NCI-H1092 treated with DMSO at 0.1 percent for 48 hours (cell line): ENCODE results near the gene APBB2.
"Not testable (repeated sequence)": the region's sequence is repeated elsewhere in the genome, so short reads cannot be mapped to it uniquely, and the experiment has no call there.

Experiments
- DNase-seq: peaks from one replicate; lab custom pipeline; 2025; lab: John Stamatoyannopoulos, UW

APBB2 gene

DNA sequence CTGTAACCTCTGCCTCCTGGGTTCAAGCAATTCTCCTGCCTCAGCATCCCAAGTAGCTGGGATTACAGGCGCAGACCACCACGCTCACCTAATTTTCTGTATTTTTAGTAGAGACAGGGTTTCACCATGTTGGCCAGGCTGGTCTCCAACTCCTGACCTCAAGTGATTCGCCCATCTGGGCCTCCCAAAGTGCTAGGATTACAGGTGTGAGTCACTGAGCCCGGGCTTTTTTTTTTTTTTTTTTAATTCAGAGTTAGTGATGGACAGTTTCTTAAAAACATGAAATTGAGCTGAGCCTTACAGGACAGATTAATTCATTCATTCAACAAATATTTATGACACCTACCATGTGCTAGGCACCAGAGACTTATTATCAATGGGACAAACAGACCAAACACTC lies 313.8 kb downstream of the APBB2 start:
- not testable (repeated sequence) for DNase-seq

DNA sequence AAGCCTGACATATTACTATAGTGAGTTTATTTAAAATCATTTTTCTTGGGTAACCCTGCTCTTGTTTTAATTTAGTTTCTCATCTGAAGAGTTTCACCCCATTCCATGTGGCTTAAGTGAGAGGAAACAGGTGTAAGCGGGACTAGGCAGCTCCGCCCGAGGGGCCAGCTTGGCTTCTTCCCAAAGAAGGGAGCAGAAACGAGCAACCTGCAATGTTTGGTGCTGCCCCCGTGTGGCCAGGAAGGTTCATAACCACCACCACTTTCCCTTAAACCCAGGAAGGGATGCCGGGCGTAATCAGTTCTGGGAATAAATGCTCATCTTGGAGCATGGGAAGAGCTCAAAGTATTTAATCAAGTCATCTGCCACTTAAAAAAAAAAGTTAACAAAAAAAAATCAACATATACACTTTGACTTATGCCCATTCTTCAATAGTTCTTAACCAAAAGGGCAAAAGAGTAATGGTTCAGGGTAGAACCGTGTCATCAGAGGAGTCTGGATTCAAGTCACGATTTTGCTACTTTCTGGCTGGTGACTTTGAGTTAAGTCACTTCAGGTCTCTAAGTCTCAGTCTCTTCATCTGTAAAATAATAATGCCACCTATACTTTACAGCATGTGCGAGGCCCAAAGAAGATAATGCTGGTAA lies 316.7 kb downstream of the APBB2 start:
- peak; percentile 80 for DNase-seq

DNA sequence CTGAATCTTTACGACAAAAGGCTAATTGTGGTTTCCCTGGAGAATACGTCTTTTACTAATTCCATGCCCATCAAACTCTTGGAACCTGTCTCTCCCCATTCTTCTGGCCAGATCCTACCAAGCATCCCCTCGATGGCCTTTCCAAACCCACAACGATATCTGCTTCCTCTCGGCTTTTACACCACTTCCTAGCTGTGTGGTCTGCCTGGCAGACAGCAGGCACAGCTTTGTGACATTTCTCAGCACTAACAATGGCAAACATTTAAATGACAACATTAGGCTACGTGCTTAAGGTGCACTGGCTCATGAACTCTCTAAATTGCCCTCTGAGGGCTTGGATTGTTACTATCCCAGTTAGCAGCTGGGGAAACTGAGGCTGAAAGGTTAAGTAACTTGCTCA lies 323.6 kb downstream of the APBB2 start:
- no peak for DNase-seq

DNA sequence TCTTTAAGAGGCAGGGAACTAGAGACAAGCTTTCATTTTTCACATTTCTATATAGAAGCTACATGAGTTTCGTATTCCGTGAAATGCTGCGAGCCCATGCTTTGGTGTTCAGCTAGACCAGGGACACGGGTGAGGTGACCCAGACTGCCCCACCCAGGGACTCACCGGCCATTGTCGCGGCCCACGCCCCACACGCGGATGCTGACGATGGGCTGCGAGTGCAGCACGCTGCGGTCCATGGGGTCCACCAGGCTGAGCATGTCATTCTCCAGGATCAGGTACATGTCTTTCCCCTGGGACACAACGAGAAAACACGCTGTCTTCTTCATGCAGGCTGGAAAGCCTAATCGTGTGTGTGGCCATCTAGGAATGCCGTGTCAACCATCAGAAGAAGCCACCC lies 324.1 kb downstream of the APBB2 start:
- no peak for DNase-seq

DNA sequence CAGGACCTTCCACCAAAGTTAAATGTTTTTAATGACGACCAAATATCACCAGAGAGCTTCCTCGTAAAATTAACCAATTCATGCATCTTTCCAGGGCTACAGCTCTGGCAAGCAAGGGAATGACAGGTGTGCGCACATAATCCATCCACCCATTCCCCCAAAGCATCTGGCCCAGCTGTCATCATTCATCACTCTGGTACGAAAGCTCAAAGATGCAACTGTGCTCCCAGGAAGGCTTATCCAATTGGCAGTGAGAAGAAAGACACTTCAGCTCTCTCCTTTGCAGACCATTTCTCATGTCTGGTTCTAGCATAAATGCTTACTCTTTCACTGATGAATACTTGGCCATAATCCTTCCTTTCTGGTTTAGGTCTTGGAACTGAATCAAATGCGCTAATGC lies 325.4 kb downstream of the APBB2 start:
- DNase-seq, result no peak

DNA sequence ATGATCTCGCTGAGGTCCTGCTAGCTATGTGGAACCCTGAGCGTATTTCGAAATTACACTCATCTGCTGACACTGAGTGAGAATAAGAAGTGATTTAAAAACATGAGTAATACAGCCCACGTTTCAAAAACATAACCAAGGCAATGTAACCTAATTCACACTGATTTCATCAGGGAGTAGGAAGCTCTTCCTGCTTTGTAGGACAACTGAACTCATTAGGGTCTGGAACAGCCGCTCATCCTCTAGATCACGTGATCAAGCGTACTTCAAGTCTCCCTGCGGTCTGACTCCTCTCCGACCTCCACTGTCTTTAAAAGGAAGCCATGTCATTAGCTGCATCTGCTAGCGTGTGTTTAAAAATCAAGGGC lies 326.6 kb downstream of the APBB2 start:
- no peak for DNase-seq

DNA sequence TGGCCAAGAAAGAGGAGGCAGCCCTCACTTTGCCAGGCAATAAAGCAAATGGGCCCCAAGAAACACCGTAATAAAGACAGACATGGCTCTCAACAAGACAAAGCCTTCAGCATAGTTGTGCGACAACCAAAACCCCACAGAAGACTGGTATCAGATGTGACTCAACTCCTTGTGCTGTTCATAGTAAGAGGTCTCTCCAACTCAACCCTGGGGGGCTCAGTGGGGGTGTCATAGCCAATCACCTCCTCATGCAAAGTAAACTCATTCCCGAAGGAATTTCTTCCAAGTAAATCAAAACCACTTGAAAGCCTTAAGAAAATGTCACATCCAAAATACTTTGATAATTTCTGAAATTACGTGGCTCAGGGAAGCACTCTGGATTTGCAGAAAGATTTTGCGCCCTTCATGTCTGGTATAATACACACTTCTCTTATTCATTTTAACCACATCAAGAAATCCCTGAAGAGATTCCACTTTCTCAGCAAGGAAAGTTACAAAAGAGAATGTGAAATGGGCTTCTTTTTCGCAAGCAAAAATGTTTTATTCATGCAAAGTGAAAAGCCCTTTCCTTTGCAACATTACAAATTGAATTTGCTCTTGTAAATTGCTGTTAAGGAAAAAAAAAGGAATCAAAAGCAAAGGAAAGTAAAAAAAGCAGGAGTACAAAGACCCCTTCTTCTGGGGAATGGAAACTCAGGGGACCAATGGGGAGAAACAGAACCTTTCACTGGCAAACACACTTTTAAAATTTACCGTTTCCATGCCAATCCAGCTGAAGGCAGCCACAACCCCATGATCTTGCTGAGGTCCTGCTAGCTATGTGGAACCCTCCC lies 327.2 kb downstream of the APBB2 start:
- DNase-seq, result no peak

DNA sequence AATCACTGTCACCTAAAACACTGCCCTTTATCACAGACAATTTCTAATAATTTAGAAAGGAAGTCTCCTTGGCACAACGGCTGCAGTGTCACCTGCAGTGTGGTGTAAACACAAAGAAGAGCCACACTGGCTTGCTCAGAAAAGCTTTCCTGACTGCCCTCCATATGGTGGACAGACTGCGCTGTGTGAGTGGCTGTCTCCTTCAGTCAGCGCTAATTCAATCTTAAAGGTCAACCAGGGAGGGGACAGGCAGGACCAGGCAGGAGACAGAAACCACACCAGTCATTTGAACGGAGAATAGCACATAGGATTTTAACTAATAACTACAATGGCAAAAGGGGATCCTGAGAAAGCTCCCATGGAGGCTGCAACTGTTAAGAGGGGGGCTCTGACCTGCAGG lies 332.5 kb downstream of the APBB2 start:
- no peak for DNase-seq

DNA sequence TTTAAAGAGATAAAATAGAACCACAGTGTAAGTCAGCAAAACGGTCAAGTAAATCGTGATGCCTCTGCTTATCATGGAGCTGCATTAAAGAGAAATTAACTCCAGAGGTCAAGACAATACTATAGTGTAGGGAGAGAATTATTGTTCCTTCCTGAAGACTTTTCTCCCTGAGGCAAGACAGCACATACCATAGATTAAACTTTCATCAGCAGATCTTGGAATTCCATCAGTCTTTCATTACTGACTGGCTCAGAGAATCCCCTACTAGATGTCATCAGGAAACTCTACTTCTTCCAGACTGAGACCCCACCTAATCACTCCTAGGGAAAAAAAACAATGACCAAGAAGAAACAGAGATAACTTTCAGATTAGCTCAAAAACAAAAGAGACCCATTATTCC lies 333.2 kb downstream of the APBB2 start:
- DNase-seq, result no peak

DNA sequence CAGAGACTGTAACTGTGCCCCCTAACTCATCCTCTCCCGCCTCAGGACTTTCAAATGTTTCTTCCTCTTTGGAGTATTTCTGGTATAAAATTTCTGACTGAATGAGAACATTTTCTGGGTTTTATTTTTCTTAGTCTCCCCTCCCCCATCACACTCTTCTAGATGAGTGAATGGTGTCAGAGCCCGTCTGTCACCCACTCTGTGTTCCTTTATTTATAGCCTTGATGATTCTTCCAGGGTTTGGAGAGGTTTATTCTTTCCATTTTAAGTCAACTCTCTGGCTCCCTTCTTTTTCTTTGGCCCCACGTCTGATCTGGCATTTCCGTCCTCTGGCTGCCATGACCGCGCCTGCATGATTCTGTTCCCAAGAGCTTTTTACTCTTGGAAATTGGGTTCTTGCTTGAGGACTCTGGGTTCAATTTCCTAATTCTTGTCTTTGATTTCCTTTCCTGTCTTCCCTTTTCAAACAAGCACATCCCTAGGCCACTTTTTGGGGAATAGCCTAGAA lies 335.7 kb downstream of the APBB2 start:
- no peak for DNase-seq

DNA sequence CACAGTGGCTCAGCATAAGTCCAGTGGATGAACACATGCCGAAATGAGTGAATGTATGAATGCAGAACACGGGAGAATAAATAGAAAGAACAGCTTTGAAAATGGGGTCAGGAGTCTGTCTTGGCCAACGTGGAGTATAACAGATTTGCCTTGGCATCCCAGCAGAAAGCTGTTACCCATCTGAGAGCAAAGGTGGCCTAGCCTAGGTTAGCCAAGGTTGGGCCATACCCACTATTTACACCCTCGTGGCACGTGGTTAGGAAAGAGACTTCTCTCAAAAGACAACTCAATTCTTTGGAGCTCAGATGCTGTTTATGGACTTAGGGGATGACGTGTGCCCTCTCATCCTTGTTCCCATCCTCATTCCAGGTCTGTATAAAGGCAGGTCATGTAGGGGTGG lies 337.3 kb downstream of the APBB2 start:
- DNase-seq, result no peak

DNA sequence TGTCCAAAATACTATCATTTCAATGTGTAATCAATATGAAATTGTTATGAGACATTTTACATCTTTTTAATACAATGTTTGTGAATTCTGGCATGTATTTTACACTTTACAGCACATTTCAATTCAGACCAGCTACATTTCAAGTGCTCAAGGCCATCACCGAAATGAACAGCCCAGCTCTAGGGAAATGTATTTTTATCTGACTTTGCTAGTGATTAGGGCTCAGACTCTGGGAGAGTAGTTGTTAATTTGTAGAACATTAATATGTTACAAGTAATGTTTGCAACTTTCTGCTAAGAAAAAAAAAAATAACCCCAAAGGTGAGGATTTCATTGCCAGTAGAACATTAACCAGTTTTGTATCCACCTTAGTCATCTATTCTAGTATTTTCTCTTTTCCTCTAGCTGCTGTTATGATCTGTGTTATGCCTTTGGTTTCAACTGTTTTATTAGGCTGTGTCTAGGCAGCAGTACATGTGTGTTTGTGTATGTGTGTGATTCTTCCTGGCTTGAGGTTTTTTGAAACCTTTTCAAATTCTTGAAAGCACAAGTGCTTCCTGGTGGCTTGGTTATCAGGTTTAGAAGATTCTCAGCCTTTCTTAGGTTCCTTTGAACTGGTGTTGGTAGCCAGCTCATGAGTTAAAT lies 338.7 kb downstream of the APBB2 start:
- DNase-seq, result no peak

DNA sequence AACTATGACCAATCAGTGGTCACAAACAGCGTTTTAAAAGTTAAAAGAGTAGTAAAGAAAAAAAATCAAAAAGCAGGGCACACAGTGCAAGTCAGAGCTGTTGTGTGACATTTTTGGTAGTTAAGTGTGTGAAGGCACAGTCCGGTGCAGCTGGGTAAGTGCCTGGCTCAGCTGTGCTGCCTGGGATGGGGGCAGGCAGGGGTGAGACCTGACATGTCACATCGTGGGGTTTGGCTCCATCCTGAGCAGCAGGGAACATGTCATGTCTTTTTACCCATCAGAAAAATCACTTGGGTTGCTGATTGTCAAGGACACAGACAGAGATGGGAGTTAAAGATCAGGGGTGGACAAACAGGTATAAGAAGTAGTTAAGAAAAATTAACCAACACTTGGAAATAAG lies 339.4 kb downstream of the APBB2 start:
- no peak for DNase-seq

DNA sequence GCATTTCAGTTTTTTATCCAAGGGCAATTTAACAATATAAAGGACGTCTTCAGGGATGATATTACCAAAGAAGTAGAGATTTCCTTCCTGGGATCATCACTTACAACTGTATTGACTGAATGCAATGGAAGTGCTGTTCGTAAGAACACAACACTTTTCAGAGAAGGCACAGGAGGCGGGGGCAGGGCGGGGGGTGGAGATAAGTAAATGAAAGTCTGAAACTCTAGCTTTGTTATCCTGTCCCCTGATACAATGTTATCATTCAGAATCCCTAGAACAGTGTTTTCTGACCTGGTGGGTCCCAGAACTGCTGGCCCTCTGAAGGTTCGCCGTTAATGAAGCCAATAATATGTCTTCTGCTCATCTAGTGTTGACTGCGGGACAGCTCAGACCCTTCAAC lies 340.0 kb downstream of the APBB2 start:
- DNase-seq, result no peak

DNA sequence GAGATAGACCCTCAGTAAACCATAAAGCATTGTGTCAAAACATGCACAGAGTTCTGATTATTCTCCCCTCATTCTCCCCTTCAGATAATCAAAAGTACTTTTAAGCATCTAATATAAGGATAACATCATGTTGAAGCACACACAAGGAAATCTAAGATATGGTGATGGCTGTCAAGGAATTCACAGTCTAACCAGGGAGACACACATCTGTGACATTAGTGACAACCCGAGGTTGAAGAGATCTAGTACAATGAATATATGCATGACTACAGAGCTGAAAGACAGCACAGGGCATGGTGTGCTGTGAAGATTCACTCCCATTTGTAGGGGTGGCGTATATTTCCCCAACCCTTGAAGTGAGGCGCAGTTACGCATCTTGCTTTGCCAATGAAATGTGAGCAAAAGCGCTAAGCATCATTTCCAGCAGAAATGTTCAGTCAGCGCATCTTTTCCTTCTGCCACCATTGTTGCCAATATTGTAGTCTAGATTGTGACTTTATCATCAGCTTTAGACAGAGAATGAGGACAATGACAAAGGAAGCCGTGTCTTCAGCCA lies 342.6 kb downstream of the APBB2 start:
- no peak for DNase-seq

DNA sequence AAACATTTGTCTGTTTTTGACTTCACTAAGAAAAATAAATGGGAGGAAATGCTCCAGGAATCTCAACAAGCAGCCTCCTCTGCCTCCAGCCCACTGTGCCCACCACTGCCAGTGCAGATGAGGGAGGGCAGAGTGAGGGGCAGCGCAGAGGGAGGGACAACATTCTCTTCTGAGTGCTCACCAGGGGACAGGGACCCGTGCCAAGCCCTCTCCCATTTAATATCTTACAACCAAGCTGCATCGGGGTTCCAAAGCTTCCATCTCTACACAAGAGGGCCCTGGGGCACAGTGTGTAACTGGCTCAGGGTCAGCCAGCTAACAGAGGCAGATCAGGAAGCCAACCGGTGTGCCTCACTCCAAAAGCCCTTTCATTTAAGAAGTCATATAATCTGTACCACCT lies 344.2 kb downstream of the APBB2 start:
- DNase-seq, result peak; percentile 67

DNA sequence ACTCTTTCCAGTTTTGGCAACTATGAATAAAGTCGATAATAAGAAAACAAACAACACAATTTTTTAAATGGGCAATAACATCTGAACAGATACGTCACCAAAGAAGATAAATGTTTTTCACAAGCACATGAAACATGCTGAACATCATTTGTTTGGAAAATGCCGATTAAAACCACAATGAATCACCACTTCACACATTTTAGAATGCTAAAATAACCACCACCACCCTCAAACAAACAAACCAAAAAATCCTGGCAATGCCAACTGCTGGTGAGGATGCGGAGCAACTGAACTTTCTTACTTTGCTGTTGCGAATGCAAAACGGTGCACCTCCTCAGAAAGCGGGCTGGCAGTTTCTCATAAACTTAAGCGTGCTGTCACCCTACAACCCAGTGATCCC lies 348.6 kb downstream of the APBB2 start:
- no peak for DNase-seq

DNA sequence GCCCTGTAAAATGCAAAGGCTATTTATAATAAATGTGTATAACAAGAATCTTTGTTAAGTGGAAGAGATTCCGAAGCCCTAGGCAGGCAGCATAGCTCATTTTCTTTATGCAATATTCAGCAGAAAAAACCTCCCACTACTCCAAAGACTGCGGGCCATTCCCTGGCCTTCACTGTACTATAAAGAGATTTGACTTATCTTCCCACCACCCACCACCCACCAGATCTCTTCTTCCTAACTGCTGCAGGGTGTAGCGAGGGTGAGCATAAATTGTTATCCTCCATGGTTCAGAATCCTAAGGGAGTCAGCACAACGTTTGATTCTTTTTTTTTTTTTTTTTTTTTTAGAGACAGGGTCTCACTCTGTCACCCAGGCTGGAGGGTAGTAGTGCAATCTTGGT lies 349.8 kb downstream of the APBB2 start:
- no peak for DNase-seq

DNA sequence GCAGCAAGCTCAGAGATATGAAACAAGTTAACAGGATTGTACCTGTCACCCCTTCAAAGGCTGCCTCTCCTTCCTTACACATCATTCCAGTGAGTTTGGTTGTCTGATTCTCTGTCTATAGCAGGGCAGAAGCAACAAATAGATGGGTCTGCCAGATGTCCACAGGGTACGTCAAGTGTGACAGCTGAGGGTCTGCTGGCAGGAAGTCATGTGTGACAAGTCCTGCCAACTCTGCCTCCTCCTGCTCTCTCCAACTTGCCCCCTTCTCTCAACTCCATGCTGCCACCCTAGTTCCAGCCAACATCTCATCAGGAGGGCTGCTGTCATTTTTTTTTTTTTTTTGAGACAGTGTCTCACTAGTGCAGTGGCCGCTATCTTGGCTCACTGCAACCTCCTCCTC lies 355.4 kb downstream of the APBB2 start:
- peak; percentile 61 for DNase-seq

DNA sequence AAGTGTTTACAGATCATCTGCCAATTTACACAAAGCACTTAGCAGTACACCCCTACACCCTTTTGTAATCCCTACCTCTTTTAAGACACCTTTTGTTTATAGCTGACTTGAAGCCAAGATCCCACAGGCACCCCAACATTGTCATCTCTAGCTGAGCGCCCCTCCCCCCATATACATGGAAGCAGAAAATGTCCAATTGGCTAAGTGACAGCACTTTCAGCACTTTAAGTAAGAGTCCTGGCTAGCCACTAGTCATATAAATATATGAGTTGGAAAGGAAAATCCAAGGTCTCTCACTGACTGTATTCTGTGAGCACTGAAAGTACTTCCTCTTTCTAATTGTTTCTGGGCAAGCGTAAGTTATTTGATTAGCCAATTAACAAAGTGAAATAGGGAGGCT lies 356.4 kb downstream of the APBB2 start:
- DNase-seq, result peak; percentile 67

DNA sequence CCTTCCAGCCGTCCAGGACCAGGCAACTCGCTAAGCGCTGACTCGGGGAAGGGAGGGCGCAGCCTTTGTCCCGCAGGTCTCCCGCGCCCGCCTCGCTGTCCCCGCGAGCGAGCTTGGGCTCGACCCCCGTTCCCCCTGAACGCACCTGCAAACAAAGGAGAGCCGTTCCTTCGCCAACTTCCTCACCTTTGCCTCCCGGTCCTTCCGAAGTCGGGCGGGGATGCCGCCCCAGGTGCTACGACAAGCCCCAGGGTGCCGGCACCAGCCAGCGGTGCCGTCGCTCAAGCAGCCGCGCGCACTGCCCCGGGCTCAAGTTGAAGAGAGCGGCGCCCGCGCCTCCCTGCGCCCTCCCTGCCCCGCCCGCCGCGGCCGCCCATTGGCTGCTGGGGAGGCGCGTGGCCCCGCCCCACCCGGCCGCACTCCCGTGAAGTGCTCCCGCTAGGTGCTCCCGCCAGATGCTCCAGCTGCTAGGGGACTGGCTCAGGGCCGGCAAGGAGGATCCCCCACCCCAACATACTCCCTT lies 357.4 kb downstream of the APBB2 start:
- peak; percentile 76 for DNase-seq

DNA sequence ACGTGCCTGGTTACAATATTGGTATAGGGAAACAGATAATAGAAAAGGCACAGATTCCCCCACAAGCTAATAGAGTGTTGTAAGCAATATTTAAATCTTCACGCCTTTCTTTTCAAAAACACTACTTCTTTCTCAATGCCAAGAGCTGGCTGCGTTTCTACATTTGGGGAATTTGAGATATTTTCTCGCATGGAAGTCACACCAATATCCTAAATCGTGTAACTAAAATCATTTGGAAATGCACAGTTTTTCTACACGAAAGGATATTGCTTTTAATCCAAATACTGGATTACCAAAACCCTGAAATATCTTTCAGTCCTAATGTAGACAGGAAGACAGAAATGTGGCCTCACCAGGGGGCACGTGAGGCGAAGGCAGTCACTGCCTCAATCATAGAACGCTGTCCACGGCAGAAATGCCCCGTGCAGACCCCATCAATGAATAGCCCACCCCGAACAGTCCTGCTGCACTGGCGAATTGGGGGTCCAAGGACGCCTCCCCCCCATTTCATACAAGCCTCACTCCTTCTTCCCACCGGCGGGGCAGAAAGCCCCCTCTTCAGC lies 358.0 kb downstream of the APBB2 start:
- DNase-seq, result no peak
